GM12801 (cell line): Measurements from ENCODE around the gene TMPRSS4.

Experiments used
- TF ChIP-seq, protein P1 (sequence below): IDR thresholded peaks from one replicate; pipeline ENCODE4 v1.5.1; 2011; ENCODE audit warnings: control low read depth; ENCODE audit not compliant: insufficient read length; ENCODE audit errors: extremely low read depth

TMPRSS4 gene

DNA sequence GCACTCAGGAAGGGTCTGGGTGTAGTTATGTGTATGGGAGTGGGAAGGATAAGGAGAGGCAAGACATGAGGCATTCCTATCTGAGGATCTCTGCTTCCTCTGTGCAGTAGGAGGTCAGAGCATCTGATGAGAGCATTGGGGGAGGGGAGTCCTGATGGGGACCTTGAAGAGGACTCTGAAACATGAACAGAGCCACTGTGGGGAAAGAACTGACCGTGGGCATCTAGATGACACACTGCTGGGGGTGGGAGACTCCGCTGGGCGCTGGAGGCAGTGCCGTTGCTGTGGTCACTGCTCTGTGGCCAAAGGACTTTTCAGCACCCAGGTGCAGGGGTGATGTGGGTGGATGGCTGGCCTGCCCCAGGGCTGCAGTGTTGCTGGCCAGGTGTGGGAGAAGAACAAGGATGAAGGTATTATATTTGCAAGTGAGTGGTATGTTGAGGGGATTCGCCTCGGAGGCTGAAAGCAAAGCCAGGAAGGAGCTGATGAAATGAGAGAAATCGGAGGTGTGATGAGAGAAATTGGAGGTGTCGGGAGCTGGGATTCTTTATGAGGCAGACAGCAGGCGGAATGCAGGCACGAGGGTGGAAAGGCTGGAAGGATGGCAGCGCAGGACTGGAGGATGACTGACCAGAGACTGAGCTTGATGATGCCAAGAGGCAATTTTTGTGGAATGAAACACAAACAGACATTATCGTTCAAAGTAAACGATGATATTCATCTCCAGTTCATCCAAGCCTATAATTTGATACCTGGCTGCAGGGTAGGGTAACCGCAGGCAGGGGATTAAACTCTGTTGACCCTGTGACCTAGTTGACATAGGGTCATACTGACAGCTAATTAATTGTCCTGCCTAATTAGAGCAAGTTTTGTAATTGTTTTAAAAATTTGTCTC lies 19.4 kb upstream of the TMPRSS4 start:
- TF ChIP-seq, protein P1, sequence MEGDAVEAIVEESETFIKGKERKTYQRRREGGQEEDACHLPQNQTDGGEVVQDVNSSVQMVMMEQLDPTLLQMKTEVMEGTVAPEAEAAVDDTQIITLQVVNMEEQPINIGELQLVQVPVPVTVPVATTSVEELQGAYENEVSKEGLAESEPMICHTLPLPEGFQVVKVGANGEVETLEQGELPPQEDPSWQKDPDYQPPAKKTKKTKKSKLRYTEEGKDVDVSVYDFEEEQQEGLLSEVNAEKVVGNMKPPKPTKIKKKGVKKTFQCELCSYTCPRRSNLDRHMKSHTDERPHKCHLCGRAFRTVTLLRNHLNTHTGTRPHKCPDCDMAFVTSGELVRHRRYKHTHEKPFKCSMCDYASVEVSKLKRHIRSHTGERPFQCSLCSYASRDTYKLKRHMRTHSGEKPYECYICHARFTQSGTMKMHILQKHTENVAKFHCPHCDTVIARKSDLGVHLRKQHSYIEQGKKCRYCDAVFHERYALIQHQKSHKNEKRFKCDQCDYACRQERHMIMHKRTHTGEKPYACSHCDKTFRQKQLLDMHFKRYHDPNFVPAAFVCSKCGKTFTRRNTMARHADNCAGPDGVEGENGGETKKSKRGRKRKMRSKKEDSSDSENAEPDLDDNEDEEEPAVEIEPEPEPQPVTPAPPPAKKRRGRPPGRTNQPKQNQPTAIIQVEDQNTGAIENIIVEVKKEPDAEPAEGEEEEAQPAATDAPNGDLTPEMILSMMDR, result no peak

DNA sequence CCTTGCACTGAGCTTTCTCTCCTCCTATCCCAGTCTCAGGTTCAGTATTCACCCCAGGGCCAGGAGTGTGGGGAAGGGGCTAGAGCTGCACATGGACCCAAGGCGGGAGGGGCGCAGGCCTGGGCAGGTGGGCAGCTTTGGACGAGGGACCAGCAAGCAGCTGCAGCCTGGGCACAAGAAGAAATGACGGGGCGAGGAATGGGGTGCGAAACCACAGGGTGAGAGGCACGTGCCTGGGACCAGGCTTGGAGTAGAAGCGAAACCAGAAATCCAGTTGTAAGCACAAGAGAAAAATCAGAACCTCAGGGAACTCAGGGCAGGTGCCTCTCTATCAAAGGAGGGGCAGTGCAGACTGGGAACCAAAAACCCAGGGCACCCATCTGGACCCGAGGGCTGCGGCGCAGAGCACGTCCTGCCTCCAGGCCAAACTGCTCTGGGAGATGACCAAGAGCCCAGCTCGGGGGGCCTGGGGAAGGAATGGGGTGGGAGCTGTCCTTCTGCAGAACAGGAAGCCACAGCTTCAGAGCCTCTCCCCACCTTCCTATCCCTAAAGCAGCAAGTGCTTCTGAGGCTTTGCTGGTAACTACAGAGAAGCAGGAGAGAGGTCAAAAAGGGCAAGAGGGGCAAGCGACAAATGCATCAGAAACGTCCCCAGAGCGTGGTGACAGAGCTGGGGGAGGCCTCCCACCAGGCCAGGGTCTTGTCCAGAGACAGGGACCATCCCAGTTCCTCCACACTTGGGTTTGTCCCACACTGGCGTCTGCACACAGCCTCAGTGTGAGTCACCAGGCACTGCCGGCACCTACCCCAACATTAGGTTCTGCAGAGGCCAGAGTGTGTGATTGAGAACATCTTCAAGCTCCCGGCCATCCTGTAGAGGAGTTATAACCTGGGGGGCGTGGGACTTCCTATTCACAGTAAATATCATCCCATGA lies 18.3 kb upstream of the TMPRSS4 start:
- TF ChIP-seq, protein P1, result no peak

DNA sequence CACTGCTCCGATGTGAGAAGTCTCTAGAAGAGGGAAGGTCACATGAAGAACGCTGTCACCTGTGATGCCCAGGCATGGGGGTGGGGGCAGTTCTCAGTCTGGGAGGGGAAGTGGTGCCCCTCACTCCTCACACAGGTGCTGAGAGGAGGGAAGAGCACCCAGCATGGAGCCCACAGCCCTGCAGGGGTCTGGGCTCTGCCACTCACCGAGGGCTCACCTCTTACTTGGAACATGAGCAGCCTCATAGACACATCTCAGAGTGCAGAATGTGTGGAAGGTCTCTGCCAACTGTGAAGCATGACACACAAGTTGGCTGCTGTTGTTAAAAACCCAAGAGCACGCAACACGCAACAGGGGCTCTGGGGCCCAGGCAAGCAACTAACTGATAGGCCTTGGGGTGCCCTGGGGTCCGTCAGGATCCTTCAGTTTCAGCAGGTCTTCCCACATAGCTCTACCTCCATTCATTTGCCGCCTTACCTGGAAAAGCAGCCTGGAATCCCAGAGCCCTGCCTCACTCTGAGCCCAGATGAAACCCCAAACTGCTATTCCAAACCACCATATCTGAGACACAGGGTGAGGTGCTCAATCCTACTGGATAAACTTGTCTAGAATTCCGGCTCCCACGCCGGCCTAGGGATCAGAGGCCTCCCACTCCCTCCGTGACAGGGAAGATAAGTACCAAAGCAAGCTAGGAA lies 17.5 kb upstream of the TMPRSS4 start:
- TF ChIP-seq, protein P1, result no peak

DNA sequence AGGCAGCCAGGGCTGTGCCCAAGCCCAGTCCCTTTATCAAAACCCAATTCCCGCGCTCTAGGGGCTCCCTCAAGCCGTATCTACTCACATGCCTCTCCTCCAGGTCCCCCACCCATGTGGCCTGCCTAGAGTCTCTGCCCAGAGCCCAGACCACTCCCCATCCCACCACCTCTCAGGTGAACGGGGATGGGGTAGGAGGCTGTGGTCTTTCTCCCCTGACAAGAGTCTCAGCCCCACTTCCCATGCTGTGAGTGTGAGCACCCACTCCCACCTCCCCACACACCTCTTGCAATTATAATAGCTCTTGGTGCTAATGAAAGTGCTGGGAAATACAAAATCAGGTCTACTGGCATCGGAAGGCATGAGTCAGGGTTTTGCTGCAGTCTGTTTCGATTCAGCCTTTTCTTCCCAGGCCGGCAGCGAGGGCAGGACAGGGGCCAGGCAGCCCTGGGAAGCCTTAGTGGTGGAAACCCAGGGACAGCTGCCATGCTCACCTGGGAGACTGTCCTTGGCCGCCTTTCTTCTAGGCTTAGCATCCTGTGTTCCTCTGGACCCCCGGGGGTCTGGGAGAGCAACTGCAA lies 16.7 kb upstream of the TMPRSS4 start:
- TF ChIP-seq, protein P1, result no peak

DNA sequence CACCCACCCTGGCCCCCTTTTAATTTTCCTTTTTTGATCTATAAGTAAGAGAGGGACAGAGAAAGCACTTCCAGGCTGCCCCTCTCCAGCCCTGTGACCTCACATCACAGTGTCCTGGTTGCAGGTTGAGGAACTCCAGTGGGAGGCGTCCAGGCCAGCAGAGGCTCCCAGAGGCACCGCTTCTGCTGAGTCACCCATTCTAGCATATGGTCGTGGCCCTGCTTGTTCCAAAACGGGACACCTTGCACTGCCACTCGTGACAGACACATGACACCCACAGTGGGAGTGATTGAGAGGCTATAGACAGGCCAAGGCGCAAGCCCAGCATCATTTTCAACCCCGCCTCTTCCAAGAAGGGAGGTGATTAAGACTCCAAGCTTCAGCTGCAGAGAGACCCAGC lies 16.0 kb upstream of the TMPRSS4 start:
- TF ChIP-seq, protein P1, result no peak

DNA sequence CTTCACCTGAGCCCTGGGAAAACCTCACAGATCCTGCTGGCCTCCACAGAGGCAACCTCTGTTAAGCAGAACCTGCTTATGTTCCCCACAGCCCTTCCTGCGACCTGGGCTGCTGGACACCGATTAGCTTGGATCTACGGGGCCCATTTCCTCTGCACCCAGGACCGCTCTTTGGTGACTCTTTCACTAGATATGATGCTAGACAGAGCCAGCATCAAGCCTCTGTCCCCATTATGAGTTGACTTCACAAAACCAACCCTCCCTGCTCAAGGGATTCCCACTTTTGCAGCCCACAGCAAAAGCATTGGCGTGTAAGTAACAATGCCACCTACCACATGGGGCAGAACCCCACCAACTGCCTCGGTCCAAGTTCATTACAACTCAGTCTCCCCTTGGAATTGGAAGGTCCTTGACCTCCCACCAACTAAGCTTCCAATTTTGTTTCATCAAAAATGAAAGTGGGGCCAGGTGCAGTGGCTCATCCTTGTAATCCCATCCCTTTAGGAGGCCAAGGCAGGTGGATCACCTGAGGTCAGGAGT lies 15.2 kb upstream of the TMPRSS4 start:
- TF ChIP-seq, protein P1, result no peak
